ENCODE results near the gene XIST.
"Not testable (repeated sequence)": the region's sequence is repeated elsewhere in the genome, so short reads cannot be mapped to it uniquely, and the experiment has no call there.

The XIST gene

DNA sequence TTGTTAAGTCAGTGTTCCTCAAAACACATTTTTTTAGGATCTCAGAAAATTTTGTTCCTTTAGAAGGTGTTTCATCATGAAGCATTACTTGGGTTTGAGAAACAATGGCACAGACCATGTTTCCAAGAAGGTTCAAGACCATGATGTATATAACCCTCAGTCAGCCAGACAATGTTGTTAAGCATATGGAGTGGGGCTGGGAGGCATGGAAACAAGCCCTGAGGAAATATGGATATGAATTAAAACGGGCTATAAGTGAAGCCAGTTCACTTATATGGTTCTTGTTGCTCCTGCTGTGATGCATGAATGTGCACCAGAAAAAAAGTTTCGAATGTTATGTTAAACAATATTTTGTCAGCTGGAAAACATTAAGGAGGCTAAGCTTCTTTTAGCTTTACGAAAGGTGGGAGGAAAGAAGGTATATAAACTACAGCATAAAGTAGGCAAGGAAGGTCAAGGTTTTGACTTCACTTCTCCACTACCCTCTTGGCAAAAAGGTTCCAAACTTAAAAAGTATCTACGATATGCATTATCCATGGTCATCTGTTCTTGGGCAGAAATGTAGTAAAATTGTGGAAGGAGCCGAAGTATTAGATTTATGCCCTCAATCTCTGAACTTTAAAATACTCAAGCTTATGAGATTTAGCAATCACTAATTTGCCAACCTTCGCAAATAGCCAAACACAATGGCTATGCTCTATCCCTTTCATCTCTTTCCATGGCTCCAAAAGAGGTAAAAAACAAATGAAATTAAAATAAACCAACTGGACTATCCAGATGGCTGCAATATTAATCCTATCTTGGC is 12.2 kb downstream of the XIST start:
- no peak for DNase-seq (ENCODE audit: low read depth in 2 of 2)

DNA sequence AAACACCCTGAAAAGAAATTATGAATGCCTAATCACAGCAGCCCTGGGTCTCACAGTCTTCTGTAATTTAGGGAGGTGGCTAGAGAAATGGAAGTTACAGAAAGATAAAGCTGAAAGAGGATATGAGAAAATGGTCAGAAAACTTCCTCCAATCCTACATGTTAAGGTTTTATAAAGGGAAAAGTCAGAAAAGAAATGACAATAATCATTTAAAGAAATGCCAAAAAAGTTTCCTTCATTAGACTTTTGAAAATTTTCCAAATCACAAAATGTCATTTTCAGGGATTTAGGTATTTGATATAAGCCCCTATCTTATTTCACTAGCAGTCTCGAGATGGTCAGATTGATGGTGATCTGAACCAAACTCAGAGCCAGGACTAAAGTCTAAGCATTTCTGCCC is 13.4 kb downstream of the XIST start:
- DNase-seq (ENCODE audit: low read depth in 2 of 2), result no peak

DNA sequence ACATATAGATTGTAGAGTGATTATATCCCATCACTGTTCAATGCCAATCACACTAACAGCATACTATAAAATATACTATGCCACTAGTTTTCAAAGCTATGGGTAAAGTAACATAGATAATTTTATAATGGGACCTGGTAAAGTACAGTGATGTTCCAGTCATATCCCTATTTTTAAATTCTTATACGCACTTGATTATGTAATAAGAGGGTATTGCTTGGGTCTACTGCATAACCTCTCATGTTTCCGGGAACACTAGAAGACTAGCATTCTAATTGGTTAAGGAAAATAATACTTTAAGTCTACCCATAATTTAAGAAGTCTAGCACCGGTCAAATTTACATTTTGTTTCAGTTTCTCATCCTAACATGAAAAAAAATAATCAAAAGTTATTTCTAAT is 14.4 kb downstream of the XIST start:
- DNase-seq (ENCODE audit: low read depth in 2 of 2), result no peak

DNA sequence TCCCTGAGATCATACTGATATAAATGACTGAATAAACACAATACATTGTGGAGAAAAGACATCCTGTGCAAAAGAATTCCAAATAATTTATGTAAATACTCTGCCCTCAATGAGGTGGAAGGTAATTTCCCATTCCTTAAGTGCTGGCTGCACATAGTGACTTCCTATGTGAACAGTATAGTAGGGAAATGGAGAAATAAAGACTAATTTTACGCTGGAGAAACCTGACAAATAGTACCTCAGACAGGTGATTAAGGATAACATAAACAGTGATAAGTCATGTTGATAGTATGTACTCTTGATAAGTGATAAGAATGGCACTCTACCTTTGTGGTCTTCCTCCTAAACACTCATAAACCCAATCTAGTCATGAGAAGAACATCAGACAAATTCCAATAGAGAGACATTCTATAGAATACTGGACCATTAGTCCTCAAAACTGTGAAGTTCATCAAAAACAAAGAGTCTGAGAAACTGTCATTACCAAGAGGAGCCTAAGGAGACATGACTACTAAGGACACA is 15.5 kb downstream of the XIST start:
- DNase-seq (ENCODE audit: low read depth in 2 of 2), result no peak

DNA sequence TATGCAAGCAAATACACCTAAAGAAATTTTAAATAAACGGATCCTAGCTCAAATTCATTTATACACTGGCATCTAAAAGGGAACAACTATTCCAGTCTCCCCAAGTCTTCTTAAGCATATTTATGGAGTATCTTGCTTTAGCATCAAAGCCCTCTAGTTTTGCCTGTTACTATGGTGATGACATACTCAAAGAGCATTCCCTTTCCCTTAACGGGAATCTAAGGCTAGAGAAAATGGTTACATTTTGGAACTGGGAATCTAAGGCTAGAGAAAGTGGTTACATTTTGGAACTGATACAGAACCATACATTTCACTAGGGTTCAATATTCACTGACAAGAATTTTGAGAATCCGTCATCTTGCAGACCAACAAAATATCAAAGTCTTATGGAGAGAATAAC is 18.3 kb downstream of the XIST start:
- DNase-seq (ENCODE audit: low read depth in 2 of 2), result no peak

DNA sequence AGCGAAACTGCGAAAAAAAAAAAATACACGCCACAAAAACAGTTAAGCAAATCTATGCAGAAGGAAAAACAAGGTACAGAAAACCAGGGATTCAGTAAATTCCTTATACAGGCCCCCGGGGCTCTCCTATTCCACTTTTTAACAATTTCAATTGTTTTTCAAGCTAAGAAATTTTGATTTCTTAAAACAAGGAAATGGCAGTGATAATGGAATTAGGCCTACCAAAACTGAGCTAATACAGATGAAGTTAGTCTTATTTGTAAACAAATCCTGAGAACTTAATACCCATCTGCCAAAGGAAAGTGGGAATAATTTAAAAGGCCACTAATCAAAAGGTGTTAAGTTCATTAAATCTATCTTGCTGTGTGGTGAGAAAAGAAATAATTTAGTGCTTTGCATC is 20.2 kb downstream of the XIST start:
- DNase-seq (ENCODE audit: low read depth in 2 of 2), result no peak

DNA sequence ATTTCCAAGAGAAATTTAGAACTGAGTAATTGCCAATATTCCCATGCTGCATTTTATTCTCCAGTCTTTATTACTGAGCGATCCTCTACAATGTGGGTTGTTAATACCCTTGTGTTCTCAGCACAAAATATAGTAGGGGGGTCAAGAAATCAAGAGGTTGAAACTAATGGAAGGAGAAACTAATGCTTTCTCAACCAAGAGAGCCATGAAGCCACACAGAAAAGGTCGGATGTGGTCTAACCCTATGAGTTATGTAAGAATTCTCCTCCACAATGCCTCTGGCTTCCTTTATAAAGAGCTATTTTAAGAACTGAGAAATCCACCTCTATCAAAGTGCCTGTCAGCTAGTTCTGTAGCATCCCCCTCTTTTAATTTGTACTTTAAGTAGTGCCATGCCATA is 21.0 kb downstream of the XIST start:
- DNase-seq (ENCODE audit: low read depth in 2 of 2), result no peak

DNA sequence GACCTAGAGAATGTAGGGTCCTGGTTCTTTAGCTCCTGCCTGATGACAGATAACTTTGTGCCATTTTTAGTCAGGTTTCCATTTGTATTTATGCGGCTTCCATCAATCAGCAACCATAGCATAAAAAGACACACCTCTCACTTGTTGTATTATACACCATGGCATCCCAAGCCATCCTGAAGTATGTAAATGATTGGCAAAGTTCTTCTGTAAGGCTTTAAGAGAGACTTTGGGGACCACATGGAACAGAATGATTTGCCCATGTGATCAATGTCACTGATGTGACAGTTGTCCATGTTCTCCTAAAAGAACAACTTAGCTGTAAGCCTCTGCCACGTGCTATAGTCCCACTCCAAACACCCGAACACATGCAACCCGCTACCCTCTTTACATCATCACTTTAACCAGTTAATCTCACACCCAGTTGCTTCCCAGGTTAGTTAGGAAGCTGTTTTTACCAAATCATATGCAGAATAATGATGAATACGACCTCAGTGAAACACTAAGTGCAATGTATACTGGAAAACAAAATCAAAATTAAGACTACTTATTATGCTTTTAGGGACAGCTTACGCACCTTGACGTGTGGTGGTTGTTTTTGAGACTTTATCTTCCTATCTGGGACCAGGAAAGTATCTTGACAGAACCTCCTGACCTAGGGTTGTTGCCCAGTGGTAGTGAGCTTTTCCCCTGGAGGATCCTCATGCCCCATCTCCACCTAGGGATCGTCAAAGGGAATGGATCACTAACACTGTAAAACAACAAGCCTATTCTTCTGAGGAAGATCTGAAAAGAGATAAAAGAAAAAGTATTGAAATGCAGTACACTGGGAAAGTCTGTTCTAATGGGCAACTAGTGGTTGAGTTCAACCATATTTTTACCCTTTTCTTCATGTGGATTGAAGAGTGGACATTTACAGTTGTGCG is 21.8 kb downstream of the XIST start:
- no peak for DNase-seq (ENCODE audit: low read depth in 2 of 2)

DNA sequence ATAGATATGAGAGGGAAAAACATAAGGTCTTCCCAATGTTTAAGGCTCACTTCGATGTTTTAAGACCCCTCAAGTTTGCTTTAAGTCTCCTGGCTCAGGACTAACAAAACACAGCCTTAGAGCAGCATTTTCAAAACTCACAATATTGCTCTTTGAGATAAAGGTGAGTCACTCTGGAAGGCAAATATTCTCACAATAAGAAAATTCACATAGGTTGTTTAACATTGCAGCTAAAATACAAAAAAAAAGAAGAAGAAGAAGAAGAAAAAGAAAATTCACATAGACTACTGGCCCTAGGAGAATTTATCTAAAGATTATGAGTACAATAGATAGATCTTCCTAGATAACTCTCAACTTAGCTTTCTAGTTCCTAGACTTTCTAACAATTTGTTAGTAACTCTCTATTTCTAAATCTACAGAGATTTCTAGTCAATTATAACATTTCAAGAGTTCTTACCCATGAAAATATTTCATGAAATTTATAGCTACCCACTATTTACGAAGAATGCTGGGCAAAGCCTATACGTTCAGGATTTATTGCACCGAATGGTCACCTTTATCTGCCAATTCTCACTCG is 22.5 kb downstream of the XIST start:
- no peak for DNase-seq (ENCODE audit: low read depth in 2 of 2)

DNA sequence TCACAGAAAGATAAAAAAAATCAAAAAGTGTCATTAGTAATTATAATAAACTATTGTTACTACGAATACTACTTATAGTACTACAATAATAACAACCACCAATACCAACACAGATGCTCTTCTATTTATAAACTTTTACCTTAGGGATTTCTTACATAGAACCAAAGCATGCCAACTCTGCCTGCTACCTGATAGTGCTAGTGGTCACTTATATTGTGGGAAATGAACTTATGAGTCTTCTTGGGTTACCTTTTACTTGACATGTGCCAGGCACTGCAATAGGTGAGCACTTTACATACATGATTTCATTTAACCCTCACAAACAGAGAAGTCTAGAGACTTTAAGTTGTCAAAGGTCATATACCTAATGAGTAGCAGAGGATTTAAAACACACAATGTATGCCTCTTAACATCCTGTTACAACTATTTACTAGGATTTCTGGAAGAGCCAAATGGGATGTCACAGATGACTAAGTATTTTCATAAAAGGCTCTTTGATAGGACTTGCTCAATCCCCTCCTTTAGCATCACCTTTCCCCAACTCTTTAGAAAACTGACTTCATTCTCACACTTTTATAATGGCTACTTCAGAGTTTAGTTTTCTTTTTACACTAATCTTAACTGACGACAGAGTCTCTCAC is 24.3 kb downstream of the XIST start:
- DNase-seq (ENCODE audit: low read depth in 2 of 2), result no peak

DNA sequence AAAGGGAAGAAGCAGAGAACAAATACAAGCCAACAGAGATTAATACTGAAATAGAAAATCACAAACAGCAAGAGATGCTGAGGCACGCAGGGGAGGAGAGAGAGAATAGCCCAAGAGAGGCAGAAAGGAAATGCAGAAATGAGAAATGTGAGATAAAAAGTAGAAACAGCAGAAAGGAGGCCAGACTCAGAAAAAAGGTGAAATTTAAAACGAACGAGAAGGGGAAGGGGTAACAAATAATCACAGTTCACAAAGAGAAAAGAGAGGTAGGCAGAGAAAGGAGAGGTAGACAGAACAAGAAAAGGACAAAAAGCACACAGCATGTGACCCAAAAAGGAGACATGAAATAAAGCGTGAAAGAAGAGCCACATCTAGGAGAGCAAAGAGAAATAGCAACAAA is 25.1 kb downstream of the XIST start:
- no peak for DNase-seq (ENCODE audit: low read depth in 2 of 2)

DNA sequence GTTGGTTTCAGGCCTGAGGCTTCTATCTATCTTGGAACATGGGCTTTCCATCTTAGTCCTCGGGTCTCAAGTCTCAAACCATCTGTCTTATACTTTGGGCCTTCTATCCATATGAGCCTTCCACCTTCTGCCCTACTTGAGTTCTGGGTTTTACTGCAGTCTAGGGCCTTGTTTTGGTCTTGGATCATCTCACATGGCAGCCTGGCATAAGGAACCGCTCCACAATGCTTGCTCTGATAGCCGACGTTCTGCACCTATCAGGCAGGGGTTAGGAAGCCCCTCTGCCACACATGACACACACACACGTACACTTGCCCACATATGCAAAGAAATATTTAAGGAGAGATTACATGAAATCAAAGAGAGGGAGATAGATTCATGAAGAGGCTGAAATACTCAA is 25.5 kb downstream of the XIST start:
- DNase-seq (ENCODE audit: low read depth in 2 of 2), result no peak

DNA sequence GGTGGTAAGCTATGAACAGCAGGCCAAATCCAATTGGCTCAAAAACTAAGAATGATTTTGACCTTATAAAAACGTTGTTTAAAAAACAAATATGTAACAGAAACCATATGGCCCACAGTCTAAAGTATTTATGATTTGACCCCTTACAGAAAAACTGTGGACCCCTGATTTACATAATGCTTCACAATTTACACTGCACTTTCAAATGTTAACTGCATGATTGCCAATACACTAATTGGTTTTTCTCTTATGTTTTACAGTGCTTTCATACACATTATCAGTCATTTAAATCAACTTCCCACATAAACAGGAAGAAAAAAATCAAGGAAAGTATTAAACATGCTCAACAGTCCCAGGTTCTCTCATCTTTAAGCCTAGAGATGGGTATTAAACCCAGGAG is 26.9 kb downstream of the XIST start:
- no peak for DNase-seq (ENCODE audit: low read depth in 2 of 2)

DNA sequence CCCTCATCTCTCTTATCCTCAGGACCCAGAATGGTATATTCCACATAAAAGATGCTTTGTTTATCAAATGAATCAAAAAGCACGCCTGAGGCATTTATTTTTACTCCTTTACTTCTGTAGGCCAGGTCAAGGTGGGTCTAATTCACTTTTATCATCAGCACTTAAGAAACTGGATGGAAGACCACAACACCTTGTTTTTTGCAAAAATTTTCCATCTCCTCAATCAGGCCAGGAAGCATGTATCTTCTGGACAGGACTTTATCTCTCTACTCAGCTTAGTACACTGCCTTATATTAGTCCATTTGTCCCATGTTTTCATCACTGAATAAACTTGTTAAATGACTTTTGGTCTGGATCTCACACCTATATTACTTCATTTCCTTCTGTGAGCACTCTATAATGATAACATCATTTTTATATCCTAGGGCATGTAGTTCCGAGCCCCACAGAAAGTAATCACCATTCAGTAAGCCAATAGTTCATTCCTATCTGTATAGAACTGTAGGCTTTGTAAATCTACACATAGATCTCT is 29.0 kb downstream of the XIST start:
- DNase-seq (ENCODE audit: low read depth in 2 of 2), result no peak

DNA sequence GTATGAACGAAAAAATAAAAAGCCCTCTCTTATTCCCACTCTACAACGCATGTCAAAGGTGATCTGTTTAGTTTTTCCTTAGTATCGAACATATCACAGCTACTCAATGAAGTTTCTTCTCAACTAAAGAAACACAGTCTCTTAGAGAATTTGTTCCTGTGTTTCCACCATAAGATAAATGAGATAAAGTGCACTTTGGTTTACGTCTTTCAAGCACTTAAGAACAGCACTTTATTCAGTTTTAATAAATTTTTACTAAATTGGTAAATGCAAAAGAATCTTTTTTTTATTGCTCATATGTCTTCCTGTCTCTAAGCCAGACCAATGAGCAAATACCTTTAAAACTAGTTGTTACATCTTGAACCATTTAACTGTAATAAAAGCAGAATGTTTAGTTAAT is 29.7 kb downstream of the XIST start:
- no peak for DNase-seq (ENCODE audit: low read depth in 2 of 2)

DNA sequence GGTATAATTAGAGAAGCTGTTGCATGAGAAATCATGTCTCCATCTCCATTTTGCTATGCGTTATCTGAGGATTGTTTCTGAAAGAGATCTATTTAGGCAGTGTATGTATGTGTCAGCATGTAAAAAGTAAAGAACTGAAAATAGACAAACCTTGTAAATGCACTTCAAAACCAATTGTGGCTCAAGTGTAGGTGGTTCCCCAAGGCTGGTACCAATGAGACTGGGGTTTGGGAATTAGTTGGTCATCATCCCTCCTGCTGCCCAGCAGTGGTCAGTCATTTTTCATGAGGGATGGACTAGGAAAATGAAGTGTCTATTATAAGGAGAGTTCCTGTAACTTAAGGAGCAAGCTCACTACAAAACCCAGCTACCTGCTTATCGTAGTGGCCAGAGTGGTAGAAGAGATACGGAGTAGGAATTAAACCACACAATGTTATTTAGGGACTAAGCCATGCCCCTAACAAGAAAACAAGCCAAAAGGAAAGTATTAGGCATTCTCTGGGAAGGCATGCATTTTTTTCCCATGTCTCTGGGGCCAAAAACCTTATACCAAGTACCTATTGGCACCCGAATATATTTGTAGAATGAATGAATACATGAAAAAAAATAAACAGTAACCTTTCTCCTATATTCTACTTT is 30.5 kb downstream of the XIST start:
- no peak for DNase-seq (ENCODE audit: low read depth in 2 of 2)

DNA sequence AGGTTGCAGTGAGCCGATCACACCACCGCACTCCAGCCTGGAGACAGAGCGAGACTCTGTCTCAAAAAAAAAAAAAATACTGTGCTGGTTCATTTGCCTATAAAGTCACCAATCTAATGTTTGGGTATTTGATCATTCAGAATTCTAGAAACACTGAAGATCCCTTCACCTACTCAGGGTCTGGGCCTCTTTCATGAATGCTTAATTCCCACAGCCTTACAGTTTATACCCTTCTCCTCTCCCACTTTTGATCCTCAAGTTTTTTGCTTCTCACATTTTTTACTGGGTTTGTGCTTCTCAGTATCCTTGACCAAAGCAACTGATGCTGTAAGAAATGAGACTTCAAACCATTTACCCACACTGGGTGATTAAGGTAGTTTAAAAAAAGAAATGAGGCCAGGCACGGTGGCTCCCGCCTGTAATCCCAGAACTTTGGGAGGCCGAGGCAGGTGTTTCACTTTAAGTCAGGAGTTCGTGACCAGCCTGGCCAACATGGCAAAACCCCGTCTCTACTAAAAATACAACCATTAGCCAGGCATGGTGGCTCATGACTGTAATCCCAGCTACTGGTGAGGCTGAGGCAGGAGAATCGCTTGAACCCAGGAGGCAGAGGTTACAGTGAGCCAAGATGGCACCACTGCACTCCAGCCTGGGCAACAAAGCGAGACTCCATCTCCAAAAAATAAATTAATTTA is 32.5 kb downstream of the XIST start:
- not testable (repeated sequence) for DNase-seq (ENCODE audit: low read depth in 2 of 2)

DNA sequence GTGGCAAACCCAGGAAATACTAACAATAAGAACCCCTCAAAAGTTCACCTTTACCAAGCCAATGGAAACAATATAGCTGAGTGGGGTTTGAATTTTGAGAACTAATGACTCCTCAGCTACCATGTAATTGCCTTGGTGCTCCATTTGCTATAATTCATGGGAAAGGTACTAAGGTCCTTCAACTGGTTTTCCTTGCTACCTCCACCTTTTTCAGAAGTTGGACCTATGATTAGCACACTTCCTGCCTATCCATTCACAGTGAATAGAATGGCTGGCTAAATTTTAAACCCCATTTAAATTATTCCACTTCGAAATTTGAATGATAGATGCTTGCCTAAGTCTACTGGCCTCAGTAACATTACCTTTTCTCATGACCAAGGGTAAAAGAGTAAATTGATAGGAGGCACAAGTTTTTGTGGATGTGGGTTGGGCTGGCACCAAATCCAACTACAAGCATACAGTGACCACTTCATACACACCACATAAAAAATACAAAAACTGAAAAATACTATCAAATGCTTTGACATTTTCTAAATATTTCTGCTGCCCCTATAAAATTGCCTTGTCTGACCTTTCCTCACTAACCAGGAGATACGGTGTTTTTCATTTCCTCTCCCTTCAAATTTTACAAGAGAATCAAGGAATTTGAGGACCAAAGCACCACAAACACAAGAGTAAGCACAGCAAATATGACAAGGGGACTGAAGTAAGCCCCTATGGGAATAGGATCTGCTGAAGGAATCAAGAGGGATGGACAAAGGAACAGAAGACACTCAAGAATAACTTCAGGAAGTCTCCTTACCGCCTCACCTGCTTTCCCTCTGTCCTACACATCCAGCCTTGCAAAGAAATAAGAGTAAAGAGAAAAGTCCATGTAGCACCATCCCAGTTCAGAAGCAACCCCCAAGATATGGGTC is 34.1 kb downstream of the XIST start:
- no peak for DNase-seq (ENCODE audit: low read depth in 2 of 2)

DNA sequence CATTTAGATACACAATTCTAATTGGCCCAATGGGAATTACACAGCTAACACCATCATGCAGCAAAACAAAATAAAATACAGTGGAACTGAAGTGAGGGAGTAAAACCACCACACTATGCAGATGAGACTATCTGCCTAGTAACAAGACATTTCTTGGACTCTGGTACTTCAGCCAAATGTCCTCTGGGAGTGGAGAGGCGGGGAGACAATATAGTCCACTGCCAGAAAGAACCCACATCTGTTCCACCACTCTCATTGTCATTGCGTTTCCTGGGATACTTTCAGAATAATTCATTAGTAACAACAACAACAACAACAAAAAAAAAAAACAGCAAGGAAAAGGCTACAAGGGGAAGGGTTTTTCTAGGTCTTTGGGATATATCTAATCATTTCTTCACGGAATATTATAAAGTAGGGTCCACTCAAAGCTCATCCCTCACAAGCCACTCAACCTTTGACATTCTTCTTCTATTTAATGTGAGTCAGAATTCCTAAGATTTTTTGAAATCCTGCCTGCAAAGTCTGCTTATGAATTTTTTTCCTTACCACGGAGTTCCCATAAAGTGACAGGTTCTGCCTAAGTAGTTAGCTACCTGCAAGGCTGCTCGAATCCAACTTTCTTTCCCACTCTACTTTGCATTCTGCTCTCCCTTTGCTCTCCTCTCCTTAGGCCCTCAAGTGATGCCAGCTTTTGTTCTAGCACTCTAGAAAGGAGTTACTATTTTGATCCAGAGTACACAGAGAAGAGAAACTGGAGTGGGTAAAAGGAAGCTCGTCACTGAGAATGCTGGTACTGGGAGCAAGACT is 34.9 kb downstream of the XIST start:
- no peak for DNase-seq (ENCODE audit: low read depth in 2 of 2)
